Liver (tissue), 2 donors: ENCODE results near the gene BRI3.

ENCODE experiments used
- SP1 ChIP-seq: IDR thresholded peaks from 2 replicates; pipeline ENCODE4 v1.6.1; 2018; ENCODE audit warnings: antibody characterized with exemption, mild to moderate bottlenecking
- YY1 ChIP-seq: IDR thresholded peaks from 2 replicates; pipeline ENCODE4 v1.6.1; 2016; ENCODE audit warnings: antibody characterized with exemption, mild to moderate bottlenecking
- donor health status: healthy.

- TF ChIP-seq YY1 (no peak), SP1 (no peak)
Measured at GRCh38 chr7:98297626-98298286, 16.3 kb downstream of the BRI3 start.
